ENCODE data around the gene DYSF.

DNA sequence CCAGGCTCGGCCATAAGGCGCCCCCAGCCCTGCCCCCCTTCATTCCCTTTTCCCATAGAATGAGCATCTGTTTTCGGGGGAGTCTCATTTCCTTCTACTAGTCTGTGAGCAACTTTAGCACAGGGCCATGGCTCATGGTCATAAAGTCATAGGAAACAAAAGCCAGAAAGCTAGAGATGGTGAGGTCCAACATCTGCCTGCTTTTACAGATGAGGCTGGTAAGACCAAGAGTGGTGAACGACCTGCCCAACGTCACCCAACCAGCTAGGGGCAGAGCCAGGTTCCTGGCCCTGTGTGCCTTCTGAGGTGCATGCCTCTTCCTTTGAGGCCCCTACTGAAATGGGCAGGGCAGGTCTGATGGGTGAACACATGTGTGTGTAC is 212.7 kb downstream of the DYSF start:
- TF ChIP-seq POLR2A (IDR thresholded peaks at IDR 0.05; ENCODE audit: borderline replicate concordance, extremely low read depth, insufficient read depth, insufficient read length) (no peak), RAD21 (IDR thresholded peaks at IDR 0.05; ENCODE audit: low read depth) (no peak), EZH2phosphoT487 (IDR thresholded peaks at IDR 0.05; ENCODE audit: borderline replicate concordance) (no peak), YY1 (IDR thresholded peaks at IDR 0.05; ENCODE audit: extremely low read depth, insufficient replicate concordance, low read depth, low read length) (no peak), POLR2AphosphoS5 (IDR thresholded peaks at IDR 0.05; ENCODE audit: low read depth, low read length) (no peak)
- TF ChIP-seq, protein P1, sequence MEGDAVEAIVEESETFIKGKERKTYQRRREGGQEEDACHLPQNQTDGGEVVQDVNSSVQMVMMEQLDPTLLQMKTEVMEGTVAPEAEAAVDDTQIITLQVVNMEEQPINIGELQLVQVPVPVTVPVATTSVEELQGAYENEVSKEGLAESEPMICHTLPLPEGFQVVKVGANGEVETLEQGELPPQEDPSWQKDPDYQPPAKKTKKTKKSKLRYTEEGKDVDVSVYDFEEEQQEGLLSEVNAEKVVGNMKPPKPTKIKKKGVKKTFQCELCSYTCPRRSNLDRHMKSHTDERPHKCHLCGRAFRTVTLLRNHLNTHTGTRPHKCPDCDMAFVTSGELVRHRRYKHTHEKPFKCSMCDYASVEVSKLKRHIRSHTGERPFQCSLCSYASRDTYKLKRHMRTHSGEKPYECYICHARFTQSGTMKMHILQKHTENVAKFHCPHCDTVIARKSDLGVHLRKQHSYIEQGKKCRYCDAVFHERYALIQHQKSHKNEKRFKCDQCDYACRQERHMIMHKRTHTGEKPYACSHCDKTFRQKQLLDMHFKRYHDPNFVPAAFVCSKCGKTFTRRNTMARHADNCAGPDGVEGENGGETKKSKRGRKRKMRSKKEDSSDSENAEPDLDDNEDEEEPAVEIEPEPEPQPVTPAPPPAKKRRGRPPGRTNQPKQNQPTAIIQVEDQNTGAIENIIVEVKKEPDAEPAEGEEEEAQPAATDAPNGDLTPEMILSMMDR (IDR thresholded peaks at IDR 0.05 in 2 of 3, conservative IDR thresholded peaks at IDR 0.05 in 1 of 3; ENCODE audit: borderline replicate concordance in 1 of 3, insufficient read depth in 1 of 3, low read depth in 2 of 3, low read length in 2 of 3): no peak
